CD14-positive monocyte (primary cell): ENCODE results near the gene THSD4. TPM values are rescaled to one million over a fixed set of nuclear protein-coding genes. Genes with fewer than 3 reads are reported as not detected.

Source experiments
- DNase-seq, 3 donors: peaks; one replicate each; pipeline ENCODE4 v3.0.0-alpha.2; 2011 to 2022
- H2AFZ ChIP-seq: 2 replicates; pipeline ENCODE4 v1.6.0; 2012; ENCODE audit warnings: mild to moderate bottlenecking, low read depth, low read length, inconsistent platforms; ENCODE audit not compliant: insufficient read depth, poor library complexity, severe bottlenecking
- H3K27ac ChIP-seq, 2 donors: 1 replicate in 1 of 2; 2 replicates in 1 of 2; pipeline ENCODE4 v1.5.1; 2012 to 2013; ENCODE audit warnings: low read length in 2 of 2, control low read depth in 1 of 2, inconsistent platforms in 1 of 2, low read depth in 1 of 2, mild to moderate bottlenecking in 1 of 2
- H3K27me3 ChIP-seq, 2 donors: one replicate each; pipeline versions ENCODE4 v1.6.0 to v1.6.1; 2011 to 2013; ENCODE audit warnings: low read length in 2 of 2; ENCODE audit not compliant: control insufficient read depth in 2 of 2, insufficient read depth in 2 of 2
- H3K36me3 ChIP-seq, 2 donors: replicated peaks in 1 of 2; 1 replicate in 1 of 2; 2 replicates in 1 of 2; pipeline versions ENCODE4 v1.5.1 to v1.6.1; 2012 to 2013; ENCODE audit warnings: low read length in 2 of 2, control low read depth in 1 of 2, inconsistent platforms in 1 of 2, mild to moderate bottlenecking in 1 of 2; ENCODE audit not compliant: insufficient read depth in 2 of 2, control insufficient read depth in 1 of 2
- H3K4me1 ChIP-seq, 2 donors: 1 replicate in 1 of 2; 2 replicates in 1 of 2; pipeline versions ENCODE4 v1.5.1 to v1.6.1; 2012 to 2013; ENCODE audit warnings: low read length in 2 of 2, control low read depth in 1 of 2, inconsistent platforms in 1 of 2, mild to moderate bottlenecking in 1 of 2, moderate library complexity in 1 of 2; ENCODE audit not compliant: insufficient read depth in 2 of 2, control insufficient read depth in 1 of 2
- H3K4me2 ChIP-seq: replicated peaks from 2 replicates; pipeline ENCODE3; 2012; ENCODE audit warnings: low read length, moderate library complexity, mild to moderate bottlenecking; ENCODE audit not compliant: poor library complexity, severe bottlenecking; ENCODE audit errors: extremely low read depth
- H3K4me3 ChIP-seq, 3 experiments: fragments of 200-600 bp in 1 of 3; sonication (generic) in 1 of 3; replicated peaks in 1 of 3; 1 replicate in 2 of 3; 2 replicates in 1 of 3; pipeline ENCODE4 v1.5.1; 2011 to 2013; ENCODE audit warnings: low read length in 3 of 3, mild to moderate bottlenecking in 3 of 3, control low read depth in 2 of 3, low read depth in 2 of 3, inconsistent platforms in 1 of 3, moderate library complexity in 1 of 3
- H3K79me2 ChIP-seq: 2 replicates; pipeline ENCODE4 v1.6.0; 2012; ENCODE audit warnings: mild to moderate bottlenecking, control low read depth, inconsistent platforms, low read length, moderate library complexity; ENCODE audit not compliant: insufficient read depth
- H3K9ac ChIP-seq: 2 replicates; pipeline ENCODE4 v1.6.0; 2017; ENCODE audit warnings: low read length, mild to moderate bottlenecking; ENCODE audit not compliant: insufficient read depth, poor library complexity, severe bottlenecking
- H3K9me3 ChIP-seq, 2 donors: replicated peaks in 1 of 2; 1 replicate in 1 of 2; 2 replicates in 1 of 2; pipeline versions ENCODE4 v1.5.1 to v1.6.1; 2012 to 2013; ENCODE audit warnings: low read length in 2 of 2, control low read depth in 1 of 2; ENCODE audit not compliant: control insufficient read depth in 1 of 2, insufficient read depth in 1 of 2
- H4K20me1 ChIP-seq: 2 replicates; pipeline ENCODE4 v1.6.0; 2012; ENCODE audit warnings: mild to moderate bottlenecking, low read length, control low read depth, moderate library complexity; ENCODE audit not compliant: insufficient read depth
- H3K27ac Mint-ChIP-seq, 7 donors: one replicate each; pipeline ENCODE4 v1.8.0; 2020; ENCODE audit warnings: mild to moderate bottlenecking in 7 of 7, mixed read lengths in 7 of 7, moderate library complexity in 6 of 7, inconsistent platforms in 2 of 7
- H3K27me3 Mint-ChIP-seq, 3 donors: one replicate each; pipeline ENCODE4 v1.8.0; 2021 to 2022; ENCODE audit warnings: low read depth in 3 of 3, mild to moderate bottlenecking in 3 of 3, mixed read lengths in 3 of 3, moderate library complexity in 3 of 3, inconsistent platforms in 1 of 3
- H3K36me3 Mint-ChIP-seq, 2 donors: one replicate each; pipeline ENCODE4 v1.8.0; 2020; ENCODE audit warnings: mixed read lengths in 2 of 2, inconsistent platforms in 1 of 2, mild to moderate bottlenecking in 1 of 2
- H3K4me1 Mint-ChIP-seq: one replicate; pipeline ENCODE4 v1.8.0; 2020; ENCODE audit warnings: mild to moderate bottlenecking, mixed read lengths
- H3K4me3 Mint-ChIP-seq, 2 donors: one replicate each; pipeline ENCODE4 v1.8.0; 2020; ENCODE audit warnings: mild to moderate bottlenecking in 2 of 2, mixed read lengths in 2 of 2, moderate library complexity in 1 of 2
- H3K9me3 Mint-ChIP-seq, 7 donors: one replicate each; pipeline ENCODE4 v1.8.0; 2020 to 2022; ENCODE audit warnings: mixed read lengths in 7 of 7, mild to moderate bottlenecking in 6 of 7, moderate library complexity in 6 of 7, inconsistent platforms in 2 of 7
- CTCF ChIP-seq: fragments of 200-600 bp; IDR thresholded peaks from one replicate; pipeline ENCODE4 v1.8.0; 2022; ENCODE audit warnings: antibody characterized with exemption, mild to moderate bottlenecking
- WGBS: methylation state at CpG from one replicate; pipeline ENCODE4 v1.1.5; 2013; ENCODE audit warnings: missing lambda C conversion rate; ENCODE audit not compliant: insufficient coverage; 5-methylcytosine and 5-hydroxymethylcytosine counted together
- intact Hi-C, 2 donors: fragments of 100-400 bp; cut with micrococcal nuclease; formaldehyde crosslinking; loops; one replicate each; pipeline versions ENCODE4 v1.15.0 to v1.15.1; 2023
- polyA plus RNA-seq, 3 donors: library from polyadenylated mRNA; depleted of rRNA in 1 of 3; unstranded in 2 of 3; stranded (reverse) in 1 of 3; fragments of 300-500 nt in 2 of 3; fragments of >200 nt in 1 of 3; fragmentation: Illumina TruSeq in 2 of 3; gene quantifications; 1 replicate in 2 of 3; 2 replicates in 1 of 3; pipeline ENCODE4 v1.2.3, GENCODE V29; 2012 to 2021

The THSD4 gene
- polyA plus RNA-seq, 3 donors = not detected

- Mint-ChIP-seq H3K36me3 (no peaks in the 10 kb centered on the region), H3K4me1 (no peaks in the 10 kb centered on the region), H3K4me3 (no peak overlapping the region), H3K9me3 (peaks cover 0 to 3% (median 0%) of the 10 kb centered on the region in 7 donors), H3K27me3 (peaks cover 3 to 14% (median 9%) of the 10 kb centered on the region in 3 donors), H3K27ac (no peak overlapping the region)
- 96% methylated on average over 12 of the region's 15 CpGs for WGBS
- no peak for DNase-seq
- no peaks in the 10 kb centered on the region for H3K27me3 ChIP-seq
- no peak overlapping the region for H3K27ac ChIP-seq
- no peak overlapping the region for H3K4me3 ChIP-seq
- H3K9ac ChIP-seq = no peak overlapping the region
- H2AFZ ChIP-seq = no peak overlapping the region
- H4K20me1 ChIP-seq = no peaks in the 10 kb centered on the region
- H3K36me3 ChIP-seq = no peaks in the 10 kb centered on the region
- H3K9me3 ChIP-seq = no peaks in the 10 kb centered on the region
- no peaks in the 10 kb centered on the region for H3K4me1 ChIP-seq
- H3K4me2 ChIP-seq = no peak overlapping the region
- no peaks in the 10 kb centered on the region for H3K79me2 ChIP-seq
- intact Hi-C loops = no loop called here
- no peak for TF ChIP-seq CTCF
Observed at GRCh38 chr15:71660501-71660900, 545.2 kb downstream of the THSD4 start.

- H3K9me3 Mint-ChIP-seq = peaks cover 0 to 3% (median 0%) of the 10 kb centered on the region in 7 donors
- H3K4me1 Mint-ChIP-seq = no peaks in the 10 kb centered on the region
Observed at GRCh38 chr15:71662306-71662705, 547.0 kb downstream of the THSD4 start.

More at GRCh38 chr15:71662306-71662705, 547.0 kb downstream of the THSD4 start:
- Histone ChIP-seq H3K4me3 (no peak overlapping the region), H3K27me3 (no peaks in the 10 kb centered on the region), H3K27ac (no peak overlapping the region), H3K36me3 (no peaks in the 10 kb centered on the region), H2AFZ (no peak overlapping the region), H3K9me3 (no peaks in the 10 kb centered on the region), H3K79me2 (no peaks in the 10 kb centered on the region), H3K9ac (no peak overlapping the region), H4K20me1 (no peaks in the 10 kb centered on the region), H3K4me2 (no peak overlapping the region), H3K4me1 (no peaks in the 10 kb centered on the region)
- H3K27ac Mint-ChIP-seq = no peak overlapping the region
- H3K27me3 Mint-ChIP-seq = peaks cover 4 to 16% (median 9%) of the 10 kb centered on the region in 3 donors
- DNase-seq = no peak
- intact Hi-C loops = no loop called here
- WGBS = 57% methylated on average over 1 of the region's 1 CpG
- H3K4me3 Mint-ChIP-seq = no peak overlapping the region
- TF ChIP-seq CTCF = no peak
- H3K36me3 Mint-ChIP-seq = no peaks in the 10 kb centered on the region
